ENCODE results near the gene CCDC175.

Gene CCDC175

GRCh38 chr14:59538936-59539335, 37.7 kb downstream of the CCDC175 start:
- no peak for DNase-seq

GRCh38 chr14:59537476-59537875, 39.1 kb downstream of the CCDC175 start:
- no peak for DNase-seq

- DNase-seq: no peak
Observed at GRCh38 chr14:59534361-59534987, 42.1 kb downstream of the CCDC175 start.

- no peak for DNase-seq
Observed at GRCh38 chr14:59532419-59532818, 44.2 kb downstream of the CCDC175 start.

- DNase-seq: no peak
Observed at GRCh38 chr14:59530349-59530748, 46.3 kb downstream of the CCDC175 start.

GRCh38 chr14:59529189-59529588, 47.4 kb downstream of the CCDC175 start:
- no peak for DNase-seq

GRCh38 chr14:59520224-59520623, 56.4 kb downstream of the CCDC175 start:
- DNase-seq: no peak

- no peak for DNase-seq
Observed at GRCh38 chr14:59511916-59512575, 64.6 kb downstream of the CCDC175 start.

- DNase-seq: no peak
Observed at GRCh38 chr14:59510966-59511365, 65.6 kb downstream of the CCDC175 start.

GRCh38 chr14:59510001-59510400, 66.6 kb downstream of the CCDC175 start:
- no peak for DNase-seq

- no peak for DNase-seq
Observed at GRCh38 chr14:59509101-59509500, 67.5 kb downstream of the CCDC175 start.

GRCh38 chr14:59507752-59508103, 68.9 kb downstream of the CCDC175 start:
- DNase-seq: no peak

- DNase-seq: peak; percentile 13 to 69
Observed at GRCh38 chr14:59507063-59507751, 69.4 kb downstream of the CCDC175 start.

GRCh38 chr14:59503256-59503655, 73.4 kb downstream of the CCDC175 start:
- DNase-seq: no peak

GRCh38 chr14:59500732-59501131, 75.9 kb downstream of the CCDC175 start:
- no peak for DNase-seq

GRCh38 chr14:59492384-59492783, 84.2 kb downstream of the CCDC175 start:
- no peak for DNase-seq

- DNase-seq: no peak
Observed at GRCh38 chr14:59490756-59491155, 85.9 kb downstream of the CCDC175 start.

- peak; percentile 35 to 37 for DNase-seq
Observed at GRCh38 chr14:59484639-59485175, 91.9 kb downstream of the CCDC175 start.

GRCh38 chr14:59483819-59484638, 92.6 kb downstream of the CCDC175 start, which contains the start of the genes JKAMP and L3HYPDH:
TSS of gene JKAMP (plus strand) at chr14:59484517. CDS start at chr14:59484590, 73 bp downstream.
TSS of gene L3HYPDH (minus strand) at chr14:59484408. CDS start at chr14:59484316, 92 bp downstream.
- peak; percentile 92 to 97 for DNase-seq

GRCh38 chr14:59483363-59483762, 93.2 kb downstream of the CCDC175 start:
- DNase-seq: no peak

- DNase-seq: no peak
Observed at GRCh38 chr14:59482541-59483331, 93.9 kb downstream of the CCDC175 start.
